Activated CD4-positive, alpha-beta T cell treated with anti-CD3 and anti-CD28 coated beads for 48 hours (primary cell): ENCODE measurements around the gene FOXC2.

Experiments
- DNase-seq: peaks from one replicate; pipeline ENCODE4 v3.0.0-alpha.2; 2020

The FOXC2 gene

GRCh38 chr16:86533767-86534351 lies 32.8 kb upstream of the FOXC2 start:
- no peak for DNase-seq

- DNase-seq: no peak
These were observed 31.6 kb upstream of the FOXC2 start for GRCh38 chr16:86534779-86535615.

GRCh38 chr16:86536621-86537020 lies 30.0 kb upstream of the FOXC2 start:
- DNase-seq: no peak

GRCh38 chr16:86537486-86537885 lies 29.1 kb upstream of the FOXC2 start:
- no peak for DNase-seq

- no peak for DNase-seq
These were observed 28.3 kb upstream of the FOXC2 start for GRCh38 chr16:86538196-86538780.

- DNase-seq: no peak
These were observed 25.7 kb upstream of the FOXC2 start for GRCh38 chr16:86540894-86541293.

GRCh38 chr16:86541560-86541959 lies 25.1 kb upstream of the FOXC2 start:
- DNase-seq: no peak

GRCh38 chr16:86542756-86543750 lies 23.6 kb upstream of the FOXC2 start:
- no peak for DNase-seq

GRCh38 chr16:86545481-86545880 lies 21.1 kb upstream of the FOXC2 start:
- DNase-seq: no peak

- DNase-seq: no peak
These were observed 20.5 kb upstream of the FOXC2 start for GRCh38 chr16:86545954-86546637.

GRCh38 chr16:86546638-86547013 lies 20.0 kb upstream of the FOXC2 start:
- DNase-seq: no peak

- no peak for DNase-seq
These were observed 19.3 kb upstream of the FOXC2 start for GRCh38 chr16:86547286-86547685.

- peak; percentile 56 for DNase-seq
These were observed 17.3 kb upstream of the FOXC2 start for GRCh38 chr16:86549076-86549892.

GRCh38 chr16:86549893-86550190 lies 16.8 kb upstream of the FOXC2 start:
- no peak for DNase-seq

GRCh38 chr16:86550281-86550680 lies 16.3 kb upstream of the FOXC2 start:
- DNase-seq: no peak

GRCh38 chr16:86553356-86553755 lies 13.3 kb upstream of the FOXC2 start:
- DNase-seq: no peak

GRCh38 chr16:86554599-86554916 lies 12.1 kb upstream of the FOXC2 start:
- no peak for DNase-seq

GRCh38 chr16:86554917-86555703 lies 11.5 kb upstream of the FOXC2 start, which contains the start of gene MTHFSD:
MTHFSD (minus strand) TSS chr16:86555235; CDS start chr16:86555184, 51 bp downstream.
- peak; percentile 96 for DNase-seq

- no peak for DNase-seq
These were observed 10.9 kb upstream of the FOXC2 start for GRCh38 chr16:86555704-86556075.

- DNase-seq: no peak
These were observed 10.1 kb upstream of the FOXC2 start for GRCh38 chr16:86556576-86556975.

- no peak for DNase-seq
These were observed 9.0 kb upstream of the FOXC2 start for GRCh38 chr16:86557587-86557986.
